Prostate gland (tissue), 2 donors: ENCODE results near the gene GPRC5B.

ENCODE experiments used
- CTCF ChIP-seq, 4 experiments: fragments of 200-600 bp in 2 of 4; fragments of 450-650 bp in 2 of 4; sonication (generic) in 2 of 4; IDR thresholded peaks; 1 replicate in 3 of 4; 2 replicates in 1 of 4; pipeline ENCODE4 v1.5.1; 2016 to 2019; ENCODE audit warnings: antibody characterized with exemption in 4 of 4, mild to moderate bottlenecking in 2 of 4, moderate library complexity in 2 of 4
- POLR2A ChIP-seq: fragments of 450-650 bp; IDR thresholded peaks from one replicate; pipeline ENCODE4 v1.6.1; 2016; ENCODE audit warnings: antibody characterized with exemption, mild to moderate bottlenecking

GRCh38 chr16:19860166-19861041, 24.2 kb downstream of the GPRC5B start:
- no peak for TF ChIP-seq CTCF (IDR thresholded peaks at IDR 0.05)
- no peak for TF ChIP-seq POLR2A
